ENCODE results near the gene TIMD4.
"Not testable (repeated sequence)": the region's sequence is repeated elsewhere in the genome, so short reads cannot be mapped to it uniquely, and the experiment has no call there.

GRCh38 chr5:156940462-156940861 is 22.6 kb downstream of the TIMD4 start:
- TF ChIP-seq CTCF (IDR thresholded peaks at IDR 0.05); EZH2 (IDR thresholded peaks at IDR 0.05; ENCODE audit: borderline replicate concordance, insufficient read depth, low read depth, low read length, poor library complexity, severe bottlenecking): not testable (repeated sequence)
